GM19193 (cell line): ENCODE measurements around the gene OSBPL6.

Source experiments
- POLR2A ChIP-seq: IDR thresholded peaks from 4 replicates; pipeline ENCODE4 v1.6.1; 2011; ENCODE audit not compliant: insufficient read depth, insufficient read length; ENCODE audit errors: extremely low read depth

OSBPL6 gene

GRCh38 chr2:178441426-178441825 lies 247.1 kb downstream of the OSBPL6 start:
- TF ChIP-seq POLR2A: no peak

- TF ChIP-seq POLR2A: no peak
Observed at GRCh38 chr2:178448968-178449661, 254.8 kb downstream of the OSBPL6 start.

GRCh38 chr2:178449700-178450523 lies 255.6 kb downstream of the OSBPL6 start:
- TF ChIP-seq POLR2A: no peak

GRCh38 chr2:178450524-178450773 lies 256.1 kb downstream of the OSBPL6 start:
- no peak for TF ChIP-seq POLR2A

GRCh38 chr2:178450774-178451525 lies 256.6 kb downstream of the OSBPL6 start, which contains the start of the genes PJVK and PRKRA:
PJVK (plus strand) TSS chr2:178451378; CDS start chr2:178453410, 2,032 bp downstream.
PRKRA (minus strand) TSS chr2:178451175; CDS start chr2:178451030, 145 bp downstream.
- peak; percentile 95 for TF ChIP-seq POLR2A

GRCh38 chr2:178452334-178452733 lies 258.0 kb downstream of the OSBPL6 start:
- TF ChIP-seq POLR2A: no peak
